ENCODE measurements around the gene ZNF764.

The ZNF764 gene

DNA sequence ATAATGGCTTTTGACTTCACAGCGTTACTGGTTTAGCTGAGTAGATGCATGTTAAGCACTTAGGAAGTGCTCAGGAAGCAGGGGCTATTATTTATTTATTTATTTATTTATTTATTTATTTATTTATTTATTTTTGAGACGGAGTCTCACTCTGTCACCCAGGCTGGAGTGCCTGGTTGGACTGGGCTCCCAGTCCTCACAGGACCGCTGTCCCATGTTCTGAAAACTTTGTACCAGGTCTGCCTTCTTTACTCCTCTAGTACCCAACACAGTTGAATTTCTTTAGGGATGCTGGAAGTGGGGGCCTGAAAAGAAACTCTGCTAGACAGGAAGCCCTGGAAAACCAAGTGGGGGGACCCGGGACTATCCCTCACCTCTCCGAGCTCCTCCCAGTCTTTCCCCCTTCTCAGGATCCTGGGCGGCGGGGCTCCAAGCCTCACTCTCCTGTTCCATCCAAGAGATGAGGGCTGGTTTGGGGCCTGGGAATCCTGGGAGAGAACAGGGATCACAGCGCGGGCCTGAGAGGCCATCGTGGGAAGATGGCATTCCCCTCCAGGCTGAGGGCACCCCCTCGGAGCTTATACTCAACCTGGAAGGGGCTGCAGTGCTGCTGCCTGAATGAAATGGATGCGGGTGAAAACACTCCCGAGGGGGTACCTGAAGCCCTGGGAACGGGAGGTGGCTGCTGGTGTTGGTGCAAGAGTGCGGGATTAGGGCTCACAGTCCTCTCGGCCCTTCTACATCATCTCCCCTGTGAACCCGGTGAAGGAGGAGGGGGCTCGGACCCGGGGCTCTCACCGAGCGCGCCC, 12.7 kb upstream of the ZNF764 start:
- DNase-seq (ENCODE audit: low read depth): no peak

DNA sequence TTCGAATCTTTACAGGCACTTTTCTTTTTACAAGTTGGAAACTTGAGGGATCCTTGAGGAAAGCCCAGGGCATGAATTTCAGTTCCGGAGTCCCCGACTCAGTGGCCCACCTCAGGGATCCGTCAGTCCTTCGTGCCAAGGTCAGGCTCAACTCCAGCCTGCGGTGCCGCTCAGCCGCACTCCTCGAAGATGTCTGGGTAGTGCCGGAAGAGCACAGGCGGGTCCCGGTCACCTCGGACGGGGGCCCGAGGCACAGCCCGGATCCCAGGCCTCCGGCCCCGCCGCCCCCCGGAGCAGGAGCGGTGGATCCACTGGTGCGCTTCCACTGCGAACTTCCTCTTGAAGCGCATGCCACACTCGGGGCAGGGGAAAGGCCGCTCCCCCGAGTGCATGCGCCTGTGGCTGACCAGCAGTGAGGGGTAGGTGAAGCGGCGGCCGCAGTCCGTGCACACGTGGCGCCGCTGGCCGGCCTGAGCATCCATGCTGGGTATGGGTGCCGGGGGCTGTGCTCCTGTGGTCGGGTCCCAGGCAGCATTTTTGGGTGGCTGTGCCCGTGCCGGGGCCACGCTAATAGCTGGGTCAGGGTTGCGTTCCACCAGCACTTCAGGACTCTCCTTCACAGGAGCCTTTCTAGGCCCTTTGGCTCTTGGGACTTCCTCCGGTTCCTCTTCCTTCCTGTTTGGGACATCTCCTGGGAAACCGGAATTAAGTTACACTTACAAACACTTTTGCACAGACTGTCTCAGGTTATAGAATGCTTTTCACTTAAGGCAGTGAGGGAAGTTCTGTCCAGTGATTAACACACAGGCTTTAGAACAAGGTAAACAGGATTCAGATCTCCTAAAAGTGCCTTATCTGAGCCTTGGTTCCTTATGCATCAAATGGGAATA, 11.8 kb upstream of the ZNF764 start:
- no peak for DNase-seq (ENCODE audit: low read depth)

DNA sequence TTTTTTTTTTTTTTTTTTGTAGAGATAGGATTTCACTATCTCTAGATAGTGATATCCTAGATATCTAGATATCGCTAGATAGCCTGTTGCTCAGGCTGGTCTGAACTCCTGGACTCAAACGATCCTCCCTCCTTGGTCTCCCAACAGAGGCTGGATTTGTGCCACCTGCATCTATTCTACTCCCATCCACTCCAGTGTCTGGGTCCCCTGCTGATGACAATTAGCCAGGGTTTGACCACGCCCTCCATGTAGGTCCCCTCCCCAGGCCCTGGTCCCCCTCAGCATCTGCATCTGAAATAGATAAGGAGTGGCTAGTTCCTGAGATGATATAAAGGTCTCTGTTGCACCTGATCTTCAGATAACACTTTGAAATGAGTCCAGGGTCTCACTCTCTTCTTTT, 11.1 kb upstream of the ZNF764 start:
- no peak for DNase-seq (ENCODE audit: low read depth)

DNA sequence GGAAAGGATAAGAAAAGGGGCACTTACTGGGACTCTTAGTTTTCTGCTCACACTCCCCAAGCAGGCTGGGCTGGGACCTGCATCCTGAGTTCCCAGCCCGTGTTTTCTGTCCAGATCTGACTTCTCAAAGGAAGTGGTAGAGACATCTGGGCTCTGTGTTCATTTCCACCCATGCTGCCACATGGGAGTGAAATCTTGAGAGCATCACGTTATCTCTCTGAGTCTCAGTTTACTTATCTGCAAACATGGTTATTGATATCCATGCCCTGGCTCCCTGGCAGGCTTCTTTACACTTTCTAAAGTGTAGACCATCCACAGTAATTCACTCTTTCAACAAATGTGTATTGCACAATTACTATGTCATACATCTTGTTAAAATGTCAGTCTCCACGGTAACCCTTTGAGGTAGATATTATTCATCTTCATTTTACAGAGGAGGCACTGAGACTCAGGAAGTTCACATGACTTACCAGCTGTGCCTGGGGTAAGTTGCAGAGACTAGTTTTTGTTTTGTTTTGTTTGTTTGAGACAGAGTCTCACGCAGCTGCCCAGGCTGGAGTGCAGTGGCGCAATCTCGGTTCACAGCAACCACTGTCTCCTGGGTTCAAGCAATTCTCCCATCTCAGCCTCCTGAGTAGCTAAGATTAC, 9.9 kb upstream of the ZNF764 start:
- no peak for DNase-seq (ENCODE audit: low read depth)

DNA sequence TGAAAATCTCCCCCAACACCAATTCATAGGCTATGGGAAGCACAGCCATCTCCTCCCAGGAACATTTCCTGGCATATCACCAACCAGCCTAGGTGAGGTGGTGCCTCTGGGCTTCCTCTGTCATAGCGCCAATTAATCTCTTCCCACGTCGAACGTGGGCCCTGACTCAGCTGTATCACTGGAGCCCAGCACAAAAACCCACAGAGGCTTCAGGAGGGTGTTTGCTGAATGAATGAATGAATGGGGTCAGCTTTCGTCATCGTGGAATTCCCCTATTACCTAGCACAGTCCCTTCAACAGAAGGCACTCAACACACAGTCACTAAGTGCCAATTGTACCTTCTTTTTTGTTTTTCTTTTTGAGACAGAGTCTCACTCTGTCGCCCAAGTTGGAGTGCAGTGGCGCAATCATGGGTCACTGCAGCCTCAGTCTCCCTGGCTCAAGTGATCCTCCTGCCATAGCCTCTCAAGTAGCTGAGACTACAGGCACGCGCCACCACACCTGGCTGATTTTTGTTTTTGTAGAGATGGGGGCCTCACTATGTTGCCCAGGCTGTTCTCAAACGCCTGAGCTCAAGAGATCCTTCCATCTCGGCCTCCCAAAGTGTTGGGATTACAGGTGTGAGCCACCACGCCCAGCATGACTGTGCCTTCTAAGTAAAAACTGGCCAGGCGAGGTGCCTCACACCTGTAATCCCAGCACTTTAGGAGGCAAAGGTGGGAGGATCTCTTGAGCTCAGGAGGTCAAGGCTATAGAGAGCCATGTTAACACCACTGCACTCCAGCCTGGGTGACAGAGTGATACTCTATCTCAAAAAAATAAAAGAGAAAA, 9.2 kb upstream of the ZNF764 start:
- DNase-seq (ENCODE audit: low read depth): no peak

DNA sequence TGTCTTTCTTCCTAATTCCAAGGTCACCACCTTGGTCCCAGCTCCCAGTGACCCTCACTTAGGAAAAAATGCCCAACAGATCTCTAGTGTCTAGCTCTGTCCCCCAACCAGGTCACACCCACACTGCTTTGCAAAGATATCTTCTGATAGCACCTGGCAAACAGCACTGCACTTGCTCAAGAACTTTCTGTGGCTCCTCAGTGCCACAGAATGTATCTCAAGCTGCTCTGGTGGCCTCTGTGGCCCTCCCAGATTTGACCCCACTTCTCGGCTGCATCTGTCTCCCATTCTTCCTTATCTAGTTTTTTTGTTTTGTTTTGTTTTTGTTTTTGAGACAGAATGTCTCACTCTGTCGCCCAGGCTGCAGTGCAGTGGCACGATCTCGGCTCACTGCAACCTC, 8.4 kb upstream of the ZNF764 start:
- no peak for DNase-seq (ENCODE audit: low read depth)

DNA sequence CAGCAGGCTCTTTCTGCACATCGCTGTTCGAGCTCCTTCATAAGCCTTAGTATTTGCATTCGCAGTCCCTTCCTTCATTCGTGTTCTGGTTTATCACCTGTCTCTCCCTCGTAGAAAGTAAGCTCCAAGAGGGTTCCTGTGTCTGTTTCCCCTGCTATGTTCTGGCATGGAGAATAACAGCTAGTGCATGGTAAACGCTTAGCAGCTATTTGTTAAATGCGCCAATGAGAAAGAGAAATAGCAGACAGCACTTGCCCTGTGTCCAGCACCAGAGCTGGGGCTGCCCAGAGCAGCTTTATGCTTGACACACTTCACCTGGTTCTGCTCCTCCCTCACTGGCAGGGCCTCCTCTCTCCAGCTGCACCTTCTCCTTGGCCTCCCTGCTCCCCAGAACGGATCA, 7.8 kb upstream of the ZNF764 start:
- DNase-seq (ENCODE audit: low read depth): no peak

DNA sequence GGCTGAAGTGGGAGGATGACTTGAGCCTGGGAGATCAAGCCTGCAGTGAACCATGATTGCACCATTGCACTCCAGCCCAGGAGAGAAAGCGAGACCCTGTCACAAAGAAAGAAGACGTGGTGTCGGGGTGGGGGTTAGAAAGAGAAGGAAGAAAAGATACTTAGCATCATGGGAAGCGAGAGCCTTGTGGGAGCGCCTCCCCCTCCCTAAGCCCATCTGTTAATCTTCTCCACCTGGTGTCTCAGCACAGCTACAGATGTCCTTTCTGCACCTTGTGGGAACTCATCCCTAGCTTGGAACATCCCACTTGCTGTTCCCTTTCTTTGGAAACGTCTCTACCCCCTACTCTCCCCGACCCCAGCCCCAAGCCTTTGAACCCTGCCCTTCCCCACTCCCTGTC, 7.4 kb upstream of the ZNF764 start:
- DNase-seq (ENCODE audit: low read depth): no peak

DNA sequence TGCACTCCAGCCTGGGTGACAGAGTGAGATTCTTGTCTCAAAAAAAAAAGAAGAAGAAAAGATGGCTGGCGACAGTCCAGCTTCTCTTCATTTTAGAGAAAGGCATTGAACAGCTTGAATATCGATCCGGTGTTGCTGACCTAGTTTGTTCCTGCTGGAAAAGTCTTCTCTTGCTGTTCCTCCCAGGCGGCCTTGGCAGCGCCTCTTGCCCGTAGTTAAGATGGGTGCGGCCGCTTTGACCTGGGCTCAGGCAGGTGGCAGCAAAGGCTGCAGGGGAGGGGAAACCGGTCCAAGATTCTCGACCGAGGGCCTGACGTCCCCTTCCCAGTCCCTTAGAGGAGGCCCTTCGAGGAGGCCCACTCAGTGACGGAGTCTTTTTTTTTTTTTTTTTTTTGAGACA, 3.8 kb upstream of the ZNF764 start:
- DNase-seq (ENCODE audit: low read depth): no peak

DNA sequence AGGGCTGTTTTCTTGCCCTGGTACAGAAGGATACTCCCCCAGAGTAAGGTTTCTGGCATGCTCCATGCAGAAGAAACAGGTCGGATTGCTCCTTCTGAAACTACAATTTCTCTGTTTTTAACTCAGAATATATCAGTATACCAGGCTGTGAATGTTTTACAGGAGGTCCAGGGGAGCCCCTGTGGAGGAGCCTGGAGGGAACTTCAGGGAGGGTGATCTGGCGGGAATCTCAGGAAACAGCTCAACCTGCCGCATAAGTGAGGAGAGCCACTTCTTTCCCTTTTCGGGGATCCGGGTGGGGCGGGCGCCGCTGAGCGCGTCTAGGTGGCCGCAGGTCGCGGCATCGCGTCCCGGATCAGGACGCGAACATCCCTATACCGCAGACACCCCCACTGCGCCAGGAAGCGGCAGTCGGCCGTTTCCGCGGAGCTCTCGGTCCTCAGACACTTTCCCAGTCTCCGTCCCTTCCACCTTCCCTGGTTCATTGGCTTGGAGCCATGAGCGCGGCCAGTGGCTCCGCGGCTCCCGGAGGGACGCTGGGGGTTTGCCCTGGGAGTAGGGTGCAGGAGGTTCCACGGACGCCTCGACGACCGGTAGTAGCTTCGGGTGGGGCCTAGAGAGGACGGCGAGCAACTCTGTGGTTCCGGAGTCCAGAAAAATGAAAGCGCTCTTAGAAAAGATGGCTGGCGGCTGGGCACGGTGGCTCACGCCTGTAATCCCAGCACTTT, 3.1 kb upstream of the ZNF764 start:
- no peak for DNase-seq (ENCODE audit: low read depth)

DNA sequence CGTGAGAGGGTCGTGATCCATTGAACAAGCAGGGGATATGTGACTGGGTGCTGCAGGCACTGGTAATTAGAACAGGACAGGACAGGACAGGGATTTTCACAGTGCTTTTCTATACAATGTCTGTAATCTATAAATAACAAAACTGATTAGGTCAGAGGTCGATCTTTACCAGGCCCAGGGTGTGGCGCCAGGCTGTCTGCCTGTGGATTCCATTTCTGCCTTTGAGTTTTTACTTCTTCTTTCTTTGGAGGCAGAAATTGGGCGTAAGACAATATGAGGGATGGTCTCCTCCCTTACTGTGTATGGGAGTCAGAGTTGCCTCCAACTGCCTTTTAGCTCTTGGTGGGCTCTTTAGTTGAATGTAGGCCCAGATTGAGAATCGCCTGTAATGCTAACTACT, 1.5 kb upstream of the ZNF764 start:
- DNase-seq (ENCODE audit: low read depth): no peak

DNA sequence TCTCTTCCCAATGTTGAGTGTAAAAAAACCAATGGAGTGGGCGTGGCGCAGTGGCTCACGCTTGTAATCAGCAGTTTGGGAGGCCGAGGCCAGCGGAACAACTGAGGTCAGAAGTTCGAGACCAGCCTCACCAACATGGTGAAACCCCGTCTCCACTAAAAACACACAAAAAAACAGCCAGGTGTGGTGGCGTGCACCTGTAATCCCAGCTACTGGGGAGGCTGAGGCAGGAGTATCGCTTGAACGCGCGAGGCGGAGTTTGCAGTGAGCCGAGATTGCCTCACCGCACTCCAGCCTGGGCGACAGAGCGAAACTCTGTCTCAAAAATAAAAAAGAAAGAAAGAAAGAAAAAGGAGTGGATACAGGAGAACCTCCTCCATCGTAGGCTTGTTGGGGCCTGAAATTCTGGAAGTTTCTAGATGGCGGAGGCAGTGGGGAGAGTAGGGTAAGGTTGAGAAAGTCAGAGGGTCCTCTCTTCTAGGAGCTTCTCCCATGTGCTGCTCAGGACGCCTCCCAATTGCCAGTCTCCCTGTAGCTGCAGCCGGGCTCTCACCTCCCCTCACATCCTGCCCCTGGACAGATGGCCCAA, 709 bp upstream of the ZNF764 start:
- no peak for DNase-seq (ENCODE audit: low read depth)

DNA sequence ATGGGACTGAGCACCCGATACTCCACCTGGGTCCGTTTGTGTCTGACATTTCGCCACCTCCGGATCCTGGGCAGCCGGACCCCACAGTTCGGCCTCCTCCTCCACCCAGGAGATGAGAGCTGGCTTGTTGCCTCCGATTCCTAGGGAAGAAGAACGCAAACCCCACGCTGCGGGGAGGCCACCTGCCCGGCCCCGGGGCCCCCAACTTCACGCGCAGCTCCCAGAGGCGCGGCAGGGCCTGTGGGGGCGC, 542 bp downstream of the ZNF764 start:
- DNase-seq (ENCODE audit: low read depth): no peak

DNA sequence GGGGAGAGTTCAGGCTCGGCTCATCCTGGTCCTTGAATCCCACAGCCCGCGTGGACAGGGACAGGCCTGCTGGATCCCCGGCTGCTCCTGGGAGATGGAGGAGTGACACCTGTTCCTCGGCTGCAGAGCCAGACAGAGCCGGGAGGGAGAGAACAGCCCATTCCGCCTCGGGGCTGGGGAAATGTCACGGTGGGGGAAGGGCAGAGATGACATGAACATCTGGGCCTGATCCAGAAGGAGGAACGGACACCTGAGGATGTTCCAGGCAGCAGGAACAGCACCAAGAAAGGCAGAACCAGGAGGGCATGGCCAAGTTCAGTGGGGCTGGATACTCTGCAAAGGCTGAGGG, 2.1 kb downstream of the ZNF764 start:
- no peak for DNase-seq (ENCODE audit: low read depth)

DNA sequence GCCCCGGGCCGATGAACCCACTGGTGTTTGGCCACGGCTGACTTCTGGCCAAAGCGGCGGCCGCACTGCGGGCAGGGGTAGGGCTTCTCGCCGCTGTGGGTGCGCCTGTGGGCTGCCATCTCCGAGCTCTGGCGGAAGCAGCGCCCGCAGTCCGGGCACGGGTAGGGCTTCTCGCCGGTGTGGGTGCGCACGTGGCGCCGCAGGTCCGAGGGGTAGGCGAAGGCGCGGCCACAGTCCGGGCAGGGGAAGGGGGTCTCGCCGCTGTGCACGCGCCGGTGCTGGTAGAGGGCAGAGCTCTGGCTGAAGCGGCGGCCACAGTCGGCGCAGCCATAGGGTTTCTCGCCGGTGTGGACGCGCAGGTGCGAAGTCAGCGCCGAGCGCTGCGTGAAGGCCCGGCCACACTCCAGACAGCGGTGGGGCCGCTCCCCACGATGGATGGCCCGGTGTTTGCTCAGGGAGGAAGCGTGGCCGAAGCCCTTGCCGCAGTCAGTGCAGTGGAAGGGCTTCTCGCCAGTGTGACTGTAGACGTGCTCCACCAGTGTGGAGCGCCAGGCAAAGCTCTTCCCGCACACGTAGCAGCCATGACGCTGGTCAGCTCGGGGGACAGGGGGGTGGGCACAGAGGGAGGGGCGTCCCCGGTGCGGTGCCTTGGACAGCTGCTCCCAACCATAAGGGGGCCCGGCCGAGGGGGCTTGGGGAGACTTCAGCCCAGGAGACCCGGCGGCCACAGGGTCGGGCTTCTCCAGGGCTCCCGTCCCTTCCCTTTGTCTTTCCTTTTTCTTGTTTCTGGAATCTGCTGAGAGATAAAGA, 2.7 kb downstream of the ZNF764 start:
- DNase-seq (ENCODE audit: low read depth): no peak

DNA sequence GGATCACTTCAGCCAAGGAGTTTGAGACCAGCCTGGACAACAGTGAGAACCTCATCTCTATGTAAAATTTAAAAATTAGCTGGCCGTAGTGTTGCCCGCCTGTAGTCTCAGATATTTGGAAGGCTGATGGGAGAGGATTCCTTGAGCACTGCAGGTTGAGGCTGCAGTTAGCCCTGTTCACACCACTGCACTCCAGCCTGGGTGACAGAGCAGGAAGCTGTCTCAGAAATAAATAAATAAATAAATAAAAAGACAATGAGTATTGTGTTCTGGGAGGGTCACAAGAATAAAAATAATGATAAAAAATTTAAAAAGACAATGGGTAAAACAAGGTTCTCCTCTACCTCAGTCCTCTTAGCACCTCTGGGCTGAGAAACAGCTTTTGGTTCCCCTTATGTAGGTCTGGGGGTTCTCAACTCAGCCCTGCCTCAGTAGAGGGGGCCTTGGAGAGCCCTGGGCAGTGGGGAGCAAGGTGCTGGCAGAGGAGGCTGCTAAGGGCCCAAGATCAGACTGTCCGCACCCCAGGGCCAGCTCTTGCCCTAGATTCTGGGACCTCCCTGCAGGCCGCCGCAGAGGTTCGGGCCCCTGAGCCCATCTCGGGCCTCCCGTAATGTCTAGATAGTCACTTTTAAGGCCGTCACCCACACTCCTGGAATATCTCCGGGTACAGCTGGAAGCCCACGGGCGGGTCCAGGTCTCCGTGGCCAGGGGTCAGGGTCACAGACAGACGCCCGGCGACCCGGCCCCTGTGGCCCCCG, 3.4 kb downstream of the ZNF764 start:
- DNase-seq (ENCODE audit: low read depth): no peak

DNA sequence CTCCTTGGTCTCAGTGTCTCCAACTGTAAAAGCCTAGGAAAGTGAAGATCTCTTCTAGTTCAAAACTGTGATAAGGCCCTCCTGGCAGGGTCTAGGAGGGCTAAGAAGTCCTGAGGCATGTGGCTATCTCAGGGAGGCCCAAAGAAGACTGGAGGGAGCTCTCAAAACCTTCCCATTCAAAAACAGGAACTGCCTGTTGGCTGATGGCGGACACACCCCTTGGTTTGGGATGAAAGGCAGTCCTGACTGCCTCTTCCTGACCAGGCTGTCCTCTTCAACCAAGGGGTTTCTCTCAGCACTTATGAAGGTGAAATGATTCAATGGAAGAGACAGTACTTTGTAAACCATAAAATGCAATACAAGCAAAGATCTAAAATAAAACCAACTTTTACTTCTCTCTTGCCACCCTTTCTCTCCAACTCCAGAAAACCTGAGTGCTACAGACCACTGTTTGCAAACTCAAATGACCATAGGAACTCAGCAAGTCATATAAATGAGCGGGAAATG, 4.7 kb downstream of the ZNF764 start:
- no peak for DNase-seq (ENCODE audit: low read depth)

DNA sequence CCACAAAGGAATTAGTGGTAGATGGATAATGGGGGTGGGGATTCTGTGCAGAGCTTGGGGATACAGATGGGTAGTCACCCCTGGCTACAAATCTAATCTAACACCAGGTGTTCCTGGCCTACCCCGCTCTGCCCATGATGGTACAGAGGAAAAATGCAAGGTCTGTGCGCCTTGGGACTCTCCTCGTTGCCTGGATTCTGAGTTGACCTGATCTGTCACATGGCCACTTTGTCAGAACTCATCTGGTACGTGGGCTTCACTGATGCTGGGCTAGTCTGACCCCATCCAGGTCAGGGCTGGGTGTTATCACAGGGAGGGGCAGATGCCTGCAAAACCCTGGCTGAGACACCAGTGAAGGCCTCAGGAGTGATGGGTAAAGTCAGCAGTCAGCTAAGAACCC, 5.2 kb downstream of the ZNF764 start:
- no peak for DNase-seq (ENCODE audit: low read depth)

DNA sequence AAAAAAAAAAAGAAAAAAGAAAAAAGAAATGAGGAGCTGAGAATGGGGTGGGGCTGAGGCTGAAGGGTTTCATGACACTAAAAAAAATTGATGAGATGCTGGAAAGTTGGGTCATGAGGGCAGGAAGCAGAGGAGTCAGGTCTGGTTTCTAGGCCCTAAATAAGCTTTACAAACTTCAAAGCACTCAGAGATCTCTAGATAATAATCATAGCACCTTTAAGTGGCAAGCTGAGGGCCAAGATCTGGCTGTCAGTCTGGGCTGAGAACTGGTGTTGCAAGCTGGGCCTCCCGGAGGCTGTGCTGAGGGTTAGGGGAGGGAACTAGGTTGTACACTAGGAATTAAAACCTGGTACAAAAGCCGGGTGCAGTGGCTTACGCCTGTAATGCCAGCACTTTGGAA, 6.4 kb downstream of the ZNF764 start:
- DNase-seq (ENCODE audit: low read depth): no peak

Measured in stimulated activated CD8-positive, alpha-beta memory T cell treated with anti-CD3 and anti-CD28 coated beads, Interleukin-7, amount 100 ng/mL, for 24 hours (primary cell).